Measurements from ENCODE around the gene SNIP1. TPM values are rescaled to one million over a fixed set of nuclear protein-coding genes. Genes with fewer than 3 reads are reported as not detected.
A peak's percentile ranks its signal among the peaks of the same experiment; 100 is the strongest.

SNIP1 gene
- total RNA-seq, 1 experiment from 2014 or later = 26.4 TPM

GRCh38 chr1:37599940-37600339, 45.8 kb upstream of the SNIP1 start:
- Mint-ChIP-seq H3K4me1 (ENCODE audit: insufficient read depth, unreplicated experiment) (no peaks in the 10 kb centered on the region), H3K27me3 (ENCODE audit: insufficient read depth, unreplicated experiment) (no peaks in the 10 kb centered on the region), H3K9me3 (ENCODE audit: unreplicated experiment) (no peaks in the 10 kb centered on the region), H3K27ac (ENCODE audit: low read depth, unreplicated experiment) (no peak overlapping the region), H3K4me3 (ENCODE audit: unreplicated experiment) (no peak overlapping the region), H3K36me3 (ENCODE audit: insufficient read depth, unreplicated experiment) (peaks cover 5% of the 10 kb centered on the region)
- intact Hi-C loops (cut with micrococcal nuclease) = loop anchor here (10.0 kb wide), 2 partner anchors 125 to 1225 kb away; partner anchors contain the start of gene ZC3H12A
- TF ChIP-seq CTCF (IDR thresholded peaks at IDR 0.05; ENCODE audit: unreplicated experiment) = no peak
- no peak for DNase-seq (ENCODE audit: unreplicated experiment)
- CTCF ChIA-PET = interaction anchor here (1.3 to 15.7 kb wide), 2 partner anchors 8 to 85 kb away, joined by 4 to 271 read pairs; a partner anchor contains a TSS
- POLR2A ChIA-PET = no interaction called here
- BruUV-seq (replicated peaks) = no TSS peak

- TF ChIP-seq CTCF (IDR thresholded peaks at IDR 0.05; ENCODE audit: unreplicated experiment) = no peak
- ChIA-PET CTCF (interaction anchor here (0.6 to 15.7 kb wide), 5 partner anchors 10 to 381 kb away, joined by 3 to 271 read pairs (median 3); a partner anchor contains a TSS), POLR2A (interaction anchor here (0.5 to 2.3 kb wide), 19 partner anchors 13 to 1468 kb away, joined by 3 to 28 read pairs (median 4); partner anchors contain the start of genes CDCA8 and MEAF6)
- DNase-seq (ENCODE audit: unreplicated experiment) = no peak
- no peaks in the 10 kb centered on the region for H3K27me3 Mint-ChIP-seq (ENCODE audit: insufficient read depth, unreplicated experiment)
- TSS peak; percentile 90 for BruUV-seq (replicated peaks)
- peaks cover 18% of the 10 kb centered on the region for H3K36me3 Mint-ChIP-seq (ENCODE audit: insufficient read depth, unreplicated experiment)
- H3K4me1 Mint-ChIP-seq (ENCODE audit: insufficient read depth, unreplicated experiment) = no peaks in the 10 kb centered on the region
- peak overlapping the region; percentile 100 for H3K27ac Mint-ChIP-seq (ENCODE audit: low read depth, unreplicated experiment)
- peak overlapping the region; percentile 100 for H3K4me3 Mint-ChIP-seq (ENCODE audit: unreplicated experiment)
- intact Hi-C loops (cut with micrococcal nuclease) = loop anchor here (10.0 kb wide), 1 partner anchor 121 kb away; the partner anchor contains the start of gene ZC3H12A
- H3K9me3 Mint-ChIP-seq (ENCODE audit: unreplicated experiment) = no peaks in the 10 kb centered on the region
Observed at GRCh38 chr1:37596182-37596667, 42.1 kb upstream of the SNIP1 start.

GRCh38 chr1:37595440-37596181, 41.5 kb upstream of the SNIP1 start, which contains the start of gene GNL2:
GNL2 (minus strand) TSS chr1:37595937; CDS start chr1:37595822, 115 bp downstream.
- TF ChIP-seq CTCF (IDR thresholded peaks at IDR 0.05; ENCODE audit: unreplicated experiment) = no peak
- Mint-ChIP-seq H3K4me3 (ENCODE audit: unreplicated experiment) (peak within 1 kb of the TSS; percentile 100), H3K27me3 (ENCODE audit: insufficient read depth, unreplicated experiment) (no peaks in the 10 kb centered on the region), H3K36me3 (ENCODE audit: insufficient read depth, unreplicated experiment) (peaks cover 24% of the 10 kb centered on the region), H3K27ac (ENCODE audit: low read depth, unreplicated experiment) (peak within 1 kb of the TSS; percentile 100), H3K9me3 (ENCODE audit: unreplicated experiment) (no peaks in the 10 kb centered on the region), H3K4me1 (ENCODE audit: insufficient read depth, unreplicated experiment) (no peaks in the 10 kb centered on the region)
- ChIA-PET POLR2A (interaction anchor here (0.5 to 2.3 kb wide), 22 partner anchors 9 to 1467 kb away, joined by 3 to 28 read pairs (median 4); partner anchors contain the start of genes CDCA8 and MEAF6), CTCF (interaction anchor here (0.6 to 15.7 kb wide), 5 partner anchors 9 to 382 kb away, joined by 3 to 271 read pairs (median 3); a partner anchor contains a TSS)
- peak; percentile 94 for DNase-seq (ENCODE audit: unreplicated experiment)
- TSS peak; percentile 60 for BruUV-seq (replicated peaks)
- intact Hi-C loops (cut with micrococcal nuclease) = loop anchor here (10.0 kb wide), 1 partner anchor 121 kb away; the partner anchor contains the start of gene ZC3H12A

- intact Hi-C loops (cut with micrococcal nuclease) = loop anchor here (10.0 kb wide), 1 partner anchor 119 kb away; the partner anchor contains the start of gene ZC3H12A
- no peaks in the 10 kb centered on the region for H3K4me1 Mint-ChIP-seq (ENCODE audit: insufficient read depth, unreplicated experiment)
- TF ChIP-seq CTCF (IDR thresholded peaks at IDR 0.05; ENCODE audit: unreplicated experiment) = no peak
- H3K4me3 Mint-ChIP-seq (ENCODE audit: unreplicated experiment) = peak overlapping the region; percentile 35
- ChIA-PET POLR2A (interaction anchor here (1.5 kb wide), 1 partner anchor 10 kb away, joined by 4 read pairs; no protein-coding TSS in a partner anchor), CTCF (interaction anchor here (0.5 kb wide), 1 partner anchor 29 kb away, joined by 4 read pairs; no protein-coding TSS in a partner anchor)
- no TSS peak for BruUV-seq (replicated peaks)
- no peak for DNase-seq (ENCODE audit: unreplicated experiment)
- no peaks in the 10 kb centered on the region for H3K9me3 Mint-ChIP-seq (ENCODE audit: unreplicated experiment)
- H3K36me3 Mint-ChIP-seq (ENCODE audit: insufficient read depth, unreplicated experiment) = peaks cover 43% of the 10 kb centered on the region
- no peak overlapping the region for H3K27ac Mint-ChIP-seq (ENCODE audit: low read depth, unreplicated experiment)
- H3K27me3 Mint-ChIP-seq (ENCODE audit: insufficient read depth, unreplicated experiment) = no peaks in the 10 kb centered on the region
Observed at GRCh38 chr1:37593726-37594125, 39.6 kb upstream of the SNIP1 start.

All from MCF 10A (cell line).